Fibroblast of lung (primary cell): ENCODE data around the gene NIT1. TPM values are rescaled to one million over a fixed set of nuclear protein-coding genes. Genes with fewer than 3 reads are reported as not detected.

Source experiments
- DNase-seq, 2 donors: peaks; one replicate each; pipeline versions ENCODE4 v3.0.0 to v3.0.0-alpha.2; 2010; ENCODE audit warnings: low read depth in 2 of 2
- H2AFZ ChIP-seq: 2 replicates; pipeline ENCODE4 v1.5.1; 2012; ENCODE audit warnings: low read length, control low read depth, inconsistent platforms
- H3K27ac ChIP-seq: 2 replicates; pipeline ENCODE4 v1.5.1; 2011; ENCODE audit warnings: low read length, control low read depth; ENCODE audit not compliant: insufficient read depth
- H3K27me3 ChIP-seq: 2 replicates; pipeline ENCODE4 v1.5.1; 2011; ENCODE audit warnings: mild to moderate bottlenecking, low read length; ENCODE audit not compliant: control insufficient read depth, insufficient read depth
- H3K36me3 ChIP-seq: 2 replicates; pipeline ENCODE4 v1.5.1; 2011; ENCODE audit warnings: low read length; ENCODE audit not compliant: control insufficient read depth, insufficient read depth
- H3K4me1 ChIP-seq: 2 replicates; pipeline ENCODE4 v1.5.1; 2011; ENCODE audit warnings: low read length; ENCODE audit not compliant: control insufficient read depth, insufficient read depth; ENCODE audit errors: extremely low read depth
- H3K4me2 ChIP-seq: 2 replicates; pipeline ENCODE4 v1.5.1; 2011; ENCODE audit warnings: low read length, control low read depth; ENCODE audit not compliant: insufficient read depth; ENCODE audit errors: extremely low read depth
- H3K4me3 ChIP-seq, 4 experiments: fragments of 200-600 bp in 1 of 4; sonication (generic) in 1 of 4; replicated peaks in 1 of 4; 2 replicates each; pipeline ENCODE4 v1.5.1; 2011 to 2016; ENCODE audit warnings: low read length in 4 of 4, low read depth in 3 of 4, mild to moderate bottlenecking in 3 of 4, control low read depth in 2 of 4, inconsistent platforms in 1 of 4, mixed read lengths in 1 of 4; ENCODE audit not compliant: insufficient read depth in 1 of 4; ENCODE audit errors: control extremely low read depth in 1 of 4
- H3K79me2 ChIP-seq: 2 replicates; pipeline ENCODE4 v1.5.1; 2012; ENCODE audit warnings: mild to moderate bottlenecking, low read length, inconsistent platforms; ENCODE audit not compliant: control insufficient read depth, insufficient read depth
- H3K9ac ChIP-seq: 2 replicates; pipeline ENCODE4 v1.5.1; 2011; ENCODE audit warnings: mild to moderate bottlenecking, low read length, control low read depth; ENCODE audit not compliant: insufficient read depth
- H3K9me3 ChIP-seq: 2 replicates; pipeline ENCODE4 v1.5.1; 2012; ENCODE audit warnings: low read depth, low read length; ENCODE audit not compliant: control insufficient read depth, insufficient read depth
- H4K20me1 ChIP-seq: 2 replicates; pipeline ENCODE4 v1.5.1; 2011; ENCODE audit warnings: low read length; ENCODE audit not compliant: control insufficient read depth, insufficient read depth; ENCODE audit errors: extremely low read depth
- EZH2 ChIP-seq: IDR thresholded peaks from 2 replicates; pipeline ENCODE4 v1.5.1; 2012; ENCODE audit warnings: low read length, control low read depth, mild to moderate bottlenecking; ENCODE audit errors: missing control alignments
- polyA plus RNA-seq, 2 donors: library from polyadenylated mRNA; depleted of rRNA in 1 of 2; stranded (reverse) in 1 of 2; unstranded in 1 of 2; fragments of >200 nt; gene quantifications; 2 replicates each; pipeline ENCODE4 v1.2.1, GENCODE V29; 2011 to 2012; ENCODE audit warnings: missing spikeins in 1 of 2
- total RNA-seq: library from RNA; depleted of rRNA; stranded (reverse); fragments of >200 nt; gene quantifications from 2 replicates; pipeline ENCODE4 v1.2.1, GENCODE V29; 2014
- TF ChIP-seq, protein P1 (sequence below), 2 donors: IDR thresholded peaks in 1 of 2; conservative IDR thresholded peaks in 1 of 2; 1 replicate in 1 of 2; 2 replicates in 1 of 2; pipeline ENCODE4 v1.5.1; 2011 to 2012; ENCODE audit warnings: low read length in 2 of 2, control low read depth in 1 of 2, inconsistent platforms in 1 of 2, low read depth in 1 of 2, mild to moderate bottlenecking in 1 of 2

The NIT1 gene
- total and polyA plus RNA-seq, 2 donors (not counting 1 experiment from before 2014, with no cell fraction given) = 30.6 to 42.6 TPM

GRCh38 chr1:161098210-161099068 is 19.5 kb upstream of the NIT1 start, which contains the start of gene KLHDC9:
Gene KLHDC9 (plus strand): TSS chr1:161098361. CDS start chr1:161098536, 175 bp downstream.
- peak within 1 kb of the TSS; percentile 98 for H3K4me2 ChIP-seq
- H3K4me1 ChIP-seq = peaks cover 7% of the 10 kb centered on the region
- H3K27ac ChIP-seq = peak within 1 kb of the TSS; percentile 34
- peak within 1 kb of the TSS; percentile 45 for H3K9ac ChIP-seq
- peaks cover 3% of the 10 kb centered on the region for H3K79me2 ChIP-seq
- peak within 1 kb of the TSS; percentile 67 for H2AFZ ChIP-seq
- TF ChIP-seq, protein P1, sequence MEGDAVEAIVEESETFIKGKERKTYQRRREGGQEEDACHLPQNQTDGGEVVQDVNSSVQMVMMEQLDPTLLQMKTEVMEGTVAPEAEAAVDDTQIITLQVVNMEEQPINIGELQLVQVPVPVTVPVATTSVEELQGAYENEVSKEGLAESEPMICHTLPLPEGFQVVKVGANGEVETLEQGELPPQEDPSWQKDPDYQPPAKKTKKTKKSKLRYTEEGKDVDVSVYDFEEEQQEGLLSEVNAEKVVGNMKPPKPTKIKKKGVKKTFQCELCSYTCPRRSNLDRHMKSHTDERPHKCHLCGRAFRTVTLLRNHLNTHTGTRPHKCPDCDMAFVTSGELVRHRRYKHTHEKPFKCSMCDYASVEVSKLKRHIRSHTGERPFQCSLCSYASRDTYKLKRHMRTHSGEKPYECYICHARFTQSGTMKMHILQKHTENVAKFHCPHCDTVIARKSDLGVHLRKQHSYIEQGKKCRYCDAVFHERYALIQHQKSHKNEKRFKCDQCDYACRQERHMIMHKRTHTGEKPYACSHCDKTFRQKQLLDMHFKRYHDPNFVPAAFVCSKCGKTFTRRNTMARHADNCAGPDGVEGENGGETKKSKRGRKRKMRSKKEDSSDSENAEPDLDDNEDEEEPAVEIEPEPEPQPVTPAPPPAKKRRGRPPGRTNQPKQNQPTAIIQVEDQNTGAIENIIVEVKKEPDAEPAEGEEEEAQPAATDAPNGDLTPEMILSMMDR (conservative IDR thresholded peaks at IDR 0.05 in 1 of 2, IDR thresholded peaks at IDR 0.05 in 1 of 2; ENCODE audit: low read depth in 1 of 2, low read length in 2 of 2) = no peak
- no peak for TF ChIP-seq EZH2
- no peaks in the 10 kb centered on the region for H3K9me3 ChIP-seq
- H4K20me1 ChIP-seq = no peaks in the 10 kb centered on the region
- peaks cover 4% of the 10 kb centered on the region for H3K36me3 ChIP-seq
- peak within 1 kb of the TSS; percentile 61 to 80 (median 64) for H3K4me3 ChIP-seq
- H3K27me3 ChIP-seq = no peaks in the 10 kb centered on the region
- peak; percentile 75 to 87 for DNase-seq

DNA sequence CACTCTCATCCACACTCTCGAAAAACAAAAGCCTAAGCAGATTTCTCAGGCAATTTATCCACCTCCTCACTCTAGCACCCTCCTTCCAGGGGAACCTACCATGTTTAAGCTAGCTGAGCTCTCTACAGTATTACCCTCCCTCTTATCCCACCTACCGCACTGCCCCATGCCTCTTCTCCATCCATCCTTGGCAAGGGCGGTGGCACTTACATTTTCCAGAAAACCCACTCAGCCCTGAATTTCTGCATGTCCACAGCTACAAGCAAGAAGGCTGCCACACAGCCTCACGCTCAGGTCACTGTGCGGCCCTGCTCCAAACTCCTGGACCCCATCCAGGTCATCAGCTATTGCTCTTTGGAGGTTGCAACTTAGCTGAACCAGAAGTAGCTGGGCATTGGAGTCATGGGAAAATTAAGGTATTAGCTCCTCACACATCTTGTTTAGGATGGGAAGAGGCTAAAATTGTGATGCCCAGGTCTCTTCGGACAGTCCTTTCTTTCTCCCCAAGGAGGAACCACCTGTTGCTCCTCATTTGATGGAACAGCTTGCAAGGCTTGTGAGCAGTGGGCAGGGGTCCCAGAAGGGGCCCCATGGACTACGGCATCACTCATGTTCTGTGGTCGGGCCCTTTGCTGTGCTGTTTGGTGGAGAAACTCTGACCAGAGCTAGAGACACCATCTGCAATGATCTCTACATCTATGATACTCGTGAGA is 18.7 kb upstream of the NIT1 start:
- TF ChIP-seq, protein P1 (conservative IDR thresholded peaks at IDR 0.05 in 1 of 2, IDR thresholded peaks at IDR 0.05 in 1 of 2; ENCODE audit: low read depth in 1 of 2, low read length in 2 of 2) = no peak
- TF ChIP-seq EZH2 = no peak
- no peaks in the 10 kb centered on the region for H3K9me3 ChIP-seq
- H3K4me2 ChIP-seq = no peak overlapping the region
- H3K27me3 ChIP-seq = no peaks in the 10 kb centered on the region
- H3K9ac ChIP-seq = no peak overlapping the region
- DNase-seq = no peak
- no peaks in the 10 kb centered on the region for H4K20me1 ChIP-seq
- no peak overlapping the region for H2AFZ ChIP-seq
- H3K4me3 ChIP-seq = no peak overlapping the region
- peaks cover 4% of the 10 kb centered on the region for H3K36me3 ChIP-seq
- H3K27ac ChIP-seq = no peak overlapping the region
- peaks cover 7% of the 10 kb centered on the region for H3K4me1 ChIP-seq
- peaks cover 7% of the 10 kb centered on the region for H3K79me2 ChIP-seq

GRCh38 chr1:161100556-161100955 is 17.3 kb upstream of the NIT1 start:
- TF ChIP-seq, protein P1 (conservative IDR thresholded peaks at IDR 0.05 in 1 of 2, IDR thresholded peaks at IDR 0.05 in 1 of 2; ENCODE audit: low read depth in 1 of 2, low read length in 2 of 2) = no peak
- TF ChIP-seq EZH2 = no peak
- H3K9ac ChIP-seq = no peak overlapping the region
- peaks cover 4% of the 10 kb centered on the region for H3K36me3 ChIP-seq
- no peak overlapping the region for H3K4me2 ChIP-seq
- H3K4me1 ChIP-seq = peaks cover 7% of the 10 kb centered on the region
- H3K4me3 ChIP-seq = no peak overlapping the region
- no peaks in the 10 kb centered on the region for H3K9me3 ChIP-seq
- H3K79me2 ChIP-seq = peaks cover 11% of the 10 kb centered on the region
- no peak overlapping the region for H2AFZ ChIP-seq
- no peaks in the 10 kb centered on the region for H4K20me1 ChIP-seq
- no peak for DNase-seq
- H3K27ac ChIP-seq = no peak overlapping the region
- H3K27me3 ChIP-seq = no peaks in the 10 kb centered on the region
